ENCODE measurements around the gene DLX4.

DLX4 gene

GRCh38 chr17:49928126-49928800, 40.7 kb upstream of the DLX4 start:
- no peak for TF ChIP-seq CTCF (IDR thresholded peaks at IDR 0.05; ENCODE audit: low read depth, low read length)
- no peak for DNase-seq (ENCODE audit: extremely low read depth, low read depth)

GRCh38 chr17:49928837-49929475, 40.0 kb upstream of the DLX4 start:
- TF ChIP-seq CTCF (IDR thresholded peaks at IDR 0.05; ENCODE audit: low read depth, low read length), result no peak
- DNase-seq (ENCODE audit: extremely low read depth, low read depth), result no peak

- DNase-seq (ENCODE audit: extremely low read depth, low read depth), result no peak
- TF ChIP-seq CTCF (IDR thresholded peaks at IDR 0.05; ENCODE audit: low read depth, low read length), result no peak
These were observed 38.1 kb upstream of the DLX4 start for GRCh38 chr17:49930880-49931279.

GRCh38 chr17:49931416-49932137, 37.4 kb upstream of the DLX4 start:
- no peak for TF ChIP-seq CTCF (IDR thresholded peaks at IDR 0.05; ENCODE audit: low read depth, low read length)
- DNase-seq (ENCODE audit: extremely low read depth, low read depth), result no peak

- DNase-seq (ENCODE audit: extremely low read depth, low read depth), result no peak
- no peak for TF ChIP-seq CTCF (IDR thresholded peaks at IDR 0.05; ENCODE audit: low read depth, low read length)
These were observed 36.8 kb upstream of the DLX4 start for GRCh38 chr17:49932138-49932723.

GRCh38 chr17:49932901-49933300, 36.1 kb upstream of the DLX4 start:
- no peak for DNase-seq (ENCODE audit: extremely low read depth, low read depth)
- no peak for TF ChIP-seq CTCF (IDR thresholded peaks at IDR 0.05; ENCODE audit: low read depth, low read length)

Data from AG09319 (cell line).